GM21381 (cell line): ENCODE results near the gene AP1G2.

Source experiments
- ATAC-seq: cut with Tn5 transposase; IDR thresholded peaks from one replicate; pipeline ENCODE4 v1.9.1; 2021; ENCODE audit warnings: mild to moderate bottlenecking, moderate library complexity; ENCODE audit not compliant: unreplicated experiment

The AP1G2 gene

DNA sequence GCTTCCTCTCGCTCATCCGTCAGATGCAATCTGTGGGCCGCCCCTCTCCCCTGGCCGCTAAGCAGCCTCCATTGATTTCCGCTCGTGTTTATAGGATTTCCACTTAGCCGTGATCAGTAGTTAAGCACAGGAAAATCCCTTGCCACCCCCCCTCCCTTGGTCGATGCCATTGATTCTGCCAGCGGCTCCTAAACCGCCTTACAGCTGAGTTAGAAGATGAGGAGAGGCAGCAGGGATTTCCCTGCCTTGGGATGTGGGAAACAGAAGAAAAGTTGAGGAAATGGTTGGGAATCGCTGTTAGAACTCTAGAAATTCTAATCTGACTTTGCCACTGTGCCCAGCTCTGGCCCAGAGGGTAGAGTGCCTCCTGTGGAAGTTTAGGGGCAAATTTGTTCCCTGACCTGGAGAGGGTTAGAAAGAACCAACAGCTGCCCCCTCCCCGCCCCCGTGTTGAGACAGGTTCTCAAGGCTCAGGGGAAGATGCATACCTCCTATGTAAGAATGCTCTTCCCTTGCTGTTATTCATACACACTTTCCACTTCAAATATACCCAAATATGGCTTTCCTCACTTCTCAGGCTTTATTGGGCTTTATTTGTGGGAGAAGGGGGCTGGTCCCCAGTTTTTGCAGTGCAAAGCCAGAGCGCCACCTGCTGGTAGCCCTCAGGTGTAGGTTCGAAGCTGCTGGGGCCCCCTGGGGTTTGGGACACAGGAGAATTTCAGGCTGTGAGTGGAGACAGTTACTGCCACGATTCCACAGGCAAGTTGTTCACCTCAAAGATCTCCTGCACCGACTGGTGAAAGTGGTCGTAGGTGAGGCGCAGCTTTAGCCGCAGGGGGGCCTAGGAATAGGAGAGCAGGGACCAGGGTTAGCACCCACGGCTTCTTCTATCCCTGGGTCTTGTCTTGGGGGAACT is 8.3 kb downstream of the AP1G2 start:
- no peak for ATAC-seq

GRCh38 chr14:23558346-23559009 is 9.1 kb downstream of the AP1G2 start:
- ATAC-seq: no peak

GRCh38 chr14:23557946-23558345 is 9.6 kb downstream of the AP1G2 start:
- no peak for ATAC-seq

DNA sequence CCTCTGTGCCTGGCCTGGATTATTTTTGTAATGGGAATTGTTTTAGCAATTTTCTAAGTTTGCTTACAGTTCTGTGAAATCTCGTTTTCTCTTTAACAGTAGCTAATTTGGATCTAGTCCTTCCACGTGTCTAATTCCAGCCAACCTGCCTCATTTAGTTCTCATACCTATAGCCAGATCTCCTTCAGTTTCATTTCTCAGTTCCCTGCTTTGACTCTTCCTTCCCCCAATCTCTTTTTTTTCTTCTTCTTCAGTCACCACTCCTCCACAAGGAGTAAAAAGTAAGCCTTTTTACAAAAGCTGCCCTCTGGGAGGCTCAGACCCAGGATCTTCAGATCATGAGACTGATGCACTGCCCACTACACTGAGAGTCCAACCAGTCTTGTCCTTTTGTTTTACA is 10.1 kb downstream of the AP1G2 start:
- no peak for ATAC-seq

DNA sequence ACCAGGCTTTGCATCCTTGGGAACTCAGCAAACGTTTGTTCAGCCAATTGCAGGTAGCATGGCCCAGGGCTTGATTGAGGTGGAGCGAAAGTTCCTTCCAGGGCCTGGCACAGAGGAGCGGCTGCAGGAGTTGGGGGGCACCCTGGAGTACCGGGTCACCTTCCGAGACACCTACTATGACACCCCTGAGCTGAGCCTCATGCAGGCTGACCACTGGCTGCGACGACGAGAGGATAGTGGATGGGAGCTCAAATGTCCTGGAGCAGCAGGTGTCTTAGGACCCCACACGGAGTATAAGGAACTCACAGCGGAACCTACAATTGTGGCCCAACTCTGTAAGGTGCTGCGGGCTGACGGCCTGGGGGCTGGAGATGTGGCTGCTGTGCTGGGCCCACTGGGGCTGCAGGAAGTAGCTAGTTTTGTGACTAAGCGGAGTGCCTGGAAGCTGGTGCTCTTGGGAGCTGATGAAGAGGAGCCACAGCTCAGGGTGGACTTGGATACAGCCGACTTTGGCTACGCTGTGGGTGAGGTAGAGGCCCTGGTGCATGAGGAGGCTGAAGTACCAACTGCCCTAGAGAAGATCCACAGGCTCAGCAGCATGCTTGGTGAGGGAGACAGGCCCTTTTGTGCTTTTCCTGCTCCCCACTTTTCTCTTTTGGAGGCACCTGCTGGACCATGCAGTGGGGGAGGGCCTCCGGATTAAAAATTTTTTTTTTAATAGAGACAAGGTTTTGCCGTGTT is 10.7 kb downstream of the AP1G2 start:
- ATAC-seq: no peak

GRCh38 chr14:23555882-23556699 is 11.5 kb downstream of the AP1G2 start, which contains the start of gene THTPA:
TSS of gene THTPA (plus strand) at chr14:23556271. CDS start at chr14:23556758, 487 bp downstream.
- peak; percentile 79 for ATAC-seq

GRCh38 chr14:23555533-23555881 is 12.1 kb downstream of the AP1G2 start:
- ATAC-seq: no peak

- peak; percentile 48 for ATAC-seq
These were observed 16.1 kb downstream of the AP1G2 start, which contains the start of gene ZFHX2 for GRCh38 chr14:23551266-23552028. TSS of gene ZFHX2 (minus strand) at chr14:23551765. CDS start at chr14:23535325, 16,440 bp downstream.

DNA sequence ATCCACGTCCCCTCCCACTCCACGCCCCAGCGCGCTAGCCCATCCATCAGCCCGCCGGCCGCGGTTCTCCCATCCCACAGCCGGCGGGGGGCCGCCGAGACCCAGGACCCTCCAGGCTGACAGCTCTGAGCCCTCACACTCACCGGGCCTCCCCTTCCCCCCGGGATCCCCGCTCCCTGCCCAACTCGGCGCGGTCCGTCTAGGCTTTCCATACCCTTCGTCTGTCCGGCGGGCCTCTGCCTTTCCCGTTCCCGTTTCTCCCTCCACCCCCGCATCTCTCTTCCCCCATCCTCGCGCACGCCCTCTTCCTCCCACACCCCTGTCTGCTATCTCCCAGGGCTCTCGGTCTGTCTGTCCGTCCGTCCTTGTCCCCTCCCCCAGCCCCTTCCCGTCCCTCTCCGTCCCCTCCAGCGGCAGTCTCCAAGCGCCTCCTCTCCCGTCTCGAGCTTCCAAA is 16.8 kb downstream of the AP1G2 start:
- ATAC-seq: no peak

DNA sequence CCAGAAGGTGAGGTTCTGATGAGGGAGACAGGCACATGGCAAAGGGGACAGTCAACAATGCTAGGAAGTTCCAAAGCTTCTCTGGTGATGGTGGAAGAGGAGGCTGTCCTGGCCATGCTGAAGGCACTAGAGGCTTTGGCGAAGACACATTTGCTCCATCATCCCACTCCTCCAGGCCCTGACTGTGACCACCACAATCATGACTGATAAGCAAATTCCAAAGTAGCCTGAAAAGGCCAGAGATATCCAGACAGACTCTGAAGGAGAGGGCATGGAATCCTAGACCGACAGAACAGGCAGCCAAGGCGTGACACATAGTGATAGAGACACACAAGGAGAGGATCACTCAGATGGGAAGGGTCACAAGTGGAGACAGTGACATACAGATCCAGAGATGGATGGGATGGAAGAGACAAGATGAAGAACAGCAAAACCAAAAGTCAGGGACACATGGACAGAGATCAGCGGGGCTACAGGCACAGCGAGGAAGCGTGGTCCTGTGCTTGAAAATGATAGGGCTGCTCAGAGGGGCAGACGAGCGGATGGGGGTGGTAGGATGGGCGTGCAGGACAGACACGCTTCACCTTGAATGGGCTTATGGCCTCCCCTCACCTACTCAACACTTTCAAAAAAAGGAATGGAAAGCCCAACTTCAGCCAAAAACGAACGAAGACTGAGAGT is 17.3 kb downstream of the AP1G2 start:
- no peak for ATAC-seq

DNA sequence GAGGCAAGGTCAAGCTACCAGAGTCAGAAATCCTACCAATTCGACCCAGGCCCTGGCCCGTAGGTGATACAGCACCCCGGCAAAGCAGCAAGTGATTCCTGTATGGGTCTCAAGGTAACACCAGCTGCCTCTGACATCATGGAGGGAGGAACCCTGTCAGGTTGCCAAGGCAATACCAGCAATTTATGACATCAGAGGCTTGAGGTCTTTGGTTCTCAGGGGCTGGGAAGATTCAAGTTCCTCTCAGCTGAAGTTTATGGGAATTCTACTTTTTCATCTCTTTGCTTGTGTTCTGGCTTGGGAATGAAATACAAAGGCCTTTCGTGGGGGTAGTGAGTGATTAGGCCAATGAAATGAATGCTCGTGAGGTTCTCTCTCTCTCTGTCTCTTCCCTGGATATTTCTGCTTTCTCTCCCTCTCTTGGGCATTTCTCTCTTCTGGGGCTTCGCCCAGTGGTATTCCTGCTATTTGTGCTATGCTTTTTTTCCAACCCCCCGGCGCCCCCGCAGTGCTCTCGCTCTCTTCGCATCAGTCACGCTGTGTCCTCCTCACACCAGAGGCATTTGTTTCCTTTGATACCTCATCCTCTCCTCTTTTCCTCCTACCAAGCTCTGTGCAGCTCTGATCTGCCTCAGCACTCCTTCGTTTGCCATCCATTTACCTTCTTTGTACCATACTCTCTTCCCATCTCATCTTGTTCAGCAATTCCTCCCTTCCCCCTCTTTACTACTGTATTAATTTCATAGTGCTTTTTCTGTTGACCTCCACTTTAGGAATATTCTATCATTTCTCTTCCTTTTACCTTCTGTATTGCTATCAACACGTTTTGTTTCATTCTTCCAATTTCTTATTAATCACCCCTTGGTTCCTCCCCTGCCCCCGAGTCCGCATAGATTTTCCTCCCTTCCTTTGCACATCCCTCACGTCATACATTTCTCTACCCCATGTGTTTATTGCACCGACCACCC is 19.0 kb downstream of the AP1G2 start:
- no peak for ATAC-seq

- ATAC-seq: no peak
These were observed 19.7 kb downstream of the AP1G2 start for GRCh38 chr14:23547924-23548323.

DNA sequence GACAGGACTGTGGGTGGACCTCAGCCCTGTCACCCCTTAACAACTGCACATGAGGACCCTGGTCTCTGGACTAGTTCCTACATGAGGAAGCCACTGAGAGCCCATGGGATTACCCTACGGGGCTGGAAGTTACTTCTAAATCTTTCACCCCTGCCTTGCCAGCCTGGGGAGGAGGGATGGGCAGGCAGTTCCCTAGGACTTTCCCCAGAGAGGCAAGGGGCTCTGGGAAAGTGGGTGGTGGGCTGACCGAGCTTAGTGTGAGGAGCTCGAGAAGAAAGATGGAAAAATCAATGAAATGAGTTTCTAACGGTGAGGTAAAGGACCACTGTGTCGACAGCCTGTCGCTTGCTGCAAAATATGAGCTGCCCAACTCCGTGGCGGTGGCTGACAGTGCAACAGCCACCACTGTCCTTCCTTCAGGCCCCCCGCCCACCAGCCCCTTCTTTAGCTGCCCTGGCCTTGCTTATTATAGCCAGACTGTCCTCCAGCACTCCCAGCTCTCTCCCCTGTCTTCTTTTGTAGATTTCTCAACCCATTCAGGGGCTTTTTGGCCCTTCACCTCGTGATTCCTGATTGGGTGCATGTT is 21.0 kb downstream of the AP1G2 start:
- no peak for ATAC-seq

- ATAC-seq: no peak
These were observed 21.7 kb downstream of the AP1G2 start for GRCh38 chr14:23545740-23546365.

GRCh38 chr14:23544511-23545447 is 22.8 kb downstream of the AP1G2 start:
- no peak for ATAC-seq

- ATAC-seq: no peak
These were observed 24.2 kb downstream of the AP1G2 start for GRCh38 chr14:23543403-23543802.
